Neural cell (in vitro differentiated cells): ENCODE results near the gene GOLGA2. TPM values are rescaled to one million over a fixed set of nuclear protein-coding genes. Genes with fewer than 3 reads are reported as not detected.

Experiments used
- H2AFZ ChIP-seq: fragments of 200-600, 300-800 bp; sonication (generic), shearing (Covaris generic); 2 replicates; pipeline ENCODE4 v1.6.0; 2014; ENCODE audit warnings: low read depth, mild to moderate bottlenecking, antibody characterized with exemption, low read length, moderate library complexity
- H3F3A ChIP-seq: fragments of 200-600 bp; shearing (Covaris generic); 2 replicates; pipeline ENCODE4 v1.6.1; 2016; ENCODE audit warnings: mild to moderate bottlenecking, moderate library complexity, mixed read lengths, antibody characterized with exemption, low read length; ENCODE audit not compliant: insufficient read depth, poor library complexity, severe bottlenecking
- H3K27ac ChIP-seq: fragments of 200-600, 300-800 bp; sonication (generic), shearing (Covaris generic); 2 replicates; pipeline ENCODE4 v1.5.1; 2014; ENCODE audit warnings: mild to moderate bottlenecking, low read length, moderate library complexity
- H3K27me3 ChIP-seq: fragments of 300-800, 200-600 bp; sonication (generic), shearing (Covaris generic); 2 replicates; pipeline ENCODE4 v1.6.0; 2014; ENCODE audit warnings: mild to moderate bottlenecking, low read depth, low read length, moderate library complexity; ENCODE audit not compliant: insufficient read depth
- H3K36me3 ChIP-seq: fragments of 300-800, 200-600 bp; sonication (generic), shearing (Covaris generic); 2 replicates; pipeline ENCODE4 v1.5.1; 2014; ENCODE audit warnings: mild to moderate bottlenecking, antibody characterized with exemption, low read length, moderate library complexity; ENCODE audit not compliant: insufficient read depth
- H3K4me2 ChIP-seq: fragments of 300-800, 200-600 bp; sonication (generic), shearing (Covaris generic); 2 replicates; pipeline ENCODE4 v1.6.0; 2014; ENCODE audit warnings: mild to moderate bottlenecking, low read length
- H3K4me3 ChIP-seq: fragments of 300-800, 200-600 bp; sonication (generic), shearing (Covaris generic); 2 replicates; pipeline ENCODE4 v1.5.1; 2014; ENCODE audit warnings: mild to moderate bottlenecking, low read length, moderate library complexity
- H3K79me2 ChIP-seq: fragments of 200-600 bp; shearing (Covaris generic); replicated peaks from 2 replicates; pipeline ENCODE4 v1.6.0; 2014; ENCODE audit warnings: mild to moderate bottlenecking, low read length, moderate library complexity; ENCODE audit not compliant: insufficient read depth
- H3K9ac ChIP-seq: fragments of 300-800, 200-600 bp; sonication (generic), shearing (Covaris generic); 2 replicates; pipeline ENCODE4 v1.6.1; 2016; ENCODE audit warnings: mild to moderate bottlenecking, low read length, mixed read lengths
- H3K9me2 ChIP-seq: fragments of 200-600 bp; shearing (Covaris generic); 2 replicates; pipeline ENCODE4 v1.6.1; 2016; ENCODE audit warnings: mild to moderate bottlenecking, low read length, mixed read lengths; ENCODE audit not compliant: insufficient read depth
- H3K9me3 ChIP-seq: fragments of 200-600, 300-800 bp; sonication (generic), shearing (Covaris generic); 2 replicates; pipeline ENCODE4 v1.6.1; 2016; ENCODE audit warnings: mild to moderate bottlenecking, mixed run types, low read length, moderate library complexity, mixed read lengths
- H4K20me1 ChIP-seq: fragments of 200-600 bp; shearing (Covaris generic); 2 replicates; pipeline ENCODE4 v1.6.1; 2016; ENCODE audit warnings: mild to moderate bottlenecking, mixed run types; ENCODE audit not compliant: insufficient read depth
- EP300 ChIP-seq: fragments of 450-650 bp; conservative IDR thresholded peaks from 2 replicates; pipeline ENCODE4 v1.6.1; 2014; ENCODE audit warnings: antibody characterized with exemption, mild to moderate bottlenecking, moderate library complexity; ENCODE audit not compliant: poor library complexity, severe bottlenecking
- EZH2 ChIP-seq: fragments of 200-600, 300-800 bp; shearing (Covaris generic), sonication (generic); IDR thresholded peaks from 2 replicates; pipeline ENCODE4 v1.6.1; 2014; ENCODE audit warnings: antibody characterized with exemption, low read length, borderline replicate concordance, mild to moderate bottlenecking; ENCODE audit not compliant: insufficient read depth, poor library complexity, severe bottlenecking
- MXI1 ChIP-seq: fragments of 450-650 bp; conservative IDR thresholded peaks from 2 replicates; pipeline ENCODE4 v1.6.1; 2014; ENCODE audit warnings: antibody characterized with exemption, mild to moderate bottlenecking; ENCODE audit not compliant: poor library complexity, severe bottlenecking
- POLR2AphosphoS5 ChIP-seq: IDR thresholded peaks from 2 replicates; pipeline ENCODE4 v1.6.1; 2012
- RAD21 ChIP-seq: fragments of 450-650 bp; conservative IDR thresholded peaks from 2 replicates; pipeline ENCODE4 v1.6.1; 2014; ENCODE audit warnings: antibody characterized with exemption, mild to moderate bottlenecking, moderate library complexity
- SMC3 ChIP-seq: fragments of 450-650 bp; conservative IDR thresholded peaks from 2 replicates; pipeline ENCODE4 v1.6.1; 2014; ENCODE audit warnings: antibody characterized with exemption, mild to moderate bottlenecking, moderate library complexity; ENCODE audit not compliant: poor library complexity
- TAF1 ChIP-seq: IDR thresholded peaks from 2 replicates; pipeline ENCODE4 v1.6.1; 2012; ENCODE audit warnings: low read depth
- polyA plus RNA-seq: library from polyadenylated mRNA; depleted of rRNA; stranded (reverse); fragments of >200 nt; gene quantifications from 2 replicates; pipeline ENCODE4 v1.2.3, GENCODE V29; 2014
- TF ChIP-seq, protein P1 (sequence below): IDR thresholded peaks from 2 replicates; pipeline ENCODE4 v1.6.1; 2012; ENCODE audit warnings: borderline replicate concordance
- TF ChIP-seq, protein P2 (sequence below): fragments of 450-650 bp; IDR thresholded peaks from 2 replicates; pipeline ENCODE4 v1.5.1; 2014; ENCODE audit warnings: antibody characterized with exemption, mild to moderate bottlenecking, moderate library complexity; ENCODE audit not compliant: poor library complexity, severe bottlenecking

The GOLGA2 gene
- polyA plus RNA-seq, 1 donor from 2014 or later: 46.3 TPM

DNA sequence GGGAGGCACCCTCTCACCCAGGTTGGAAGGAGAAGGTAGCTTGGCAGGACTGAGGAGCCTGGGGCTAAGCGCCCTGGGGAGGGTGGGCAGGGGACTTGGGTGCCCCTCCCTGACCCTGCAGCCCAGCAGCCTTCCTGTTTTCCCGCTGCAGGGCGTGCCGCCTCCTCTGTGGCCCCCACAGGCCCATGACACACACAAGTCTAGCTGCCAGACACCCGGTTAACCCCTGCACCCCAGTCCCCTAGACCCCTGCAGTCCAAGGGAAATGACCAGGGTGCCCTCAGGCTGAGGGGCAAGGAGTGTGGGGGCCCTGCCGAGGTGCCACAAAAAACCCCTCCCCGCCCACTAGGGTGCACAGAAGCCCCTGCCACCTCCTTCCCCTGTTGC lies 33.0 kb downstream of the GOLGA2 start:
- Histone ChIP-seq H3K36me3 (peaks cover 6% of the 10 kb centered on the region), H3K9me2 (no peaks in the 10 kb centered on the region), H3K79me2 (no peaks in the 10 kb centered on the region), H4K20me1 (no peaks in the 10 kb centered on the region), H3K27me3 (no peaks in the 10 kb centered on the region), H3K4me3 (no peak overlapping the region), H3K4me2 (no peak overlapping the region), H3F3A (no peaks in the 10 kb centered on the region), H3K27ac (no peak overlapping the region), H3K9ac (no peak overlapping the region), H2AFZ (no peak overlapping the region), H3K9me3 (no peaks in the 10 kb centered on the region)
- TF ChIP-seq EP300 (no peak), POLR2AphosphoS5 (no peak), SMC3 (no peak), MXI1 (no peak), RAD21 (no peak), EZH2 (no peak), TAF1 (no peak)
- TF ChIP-seq, protein P1, sequence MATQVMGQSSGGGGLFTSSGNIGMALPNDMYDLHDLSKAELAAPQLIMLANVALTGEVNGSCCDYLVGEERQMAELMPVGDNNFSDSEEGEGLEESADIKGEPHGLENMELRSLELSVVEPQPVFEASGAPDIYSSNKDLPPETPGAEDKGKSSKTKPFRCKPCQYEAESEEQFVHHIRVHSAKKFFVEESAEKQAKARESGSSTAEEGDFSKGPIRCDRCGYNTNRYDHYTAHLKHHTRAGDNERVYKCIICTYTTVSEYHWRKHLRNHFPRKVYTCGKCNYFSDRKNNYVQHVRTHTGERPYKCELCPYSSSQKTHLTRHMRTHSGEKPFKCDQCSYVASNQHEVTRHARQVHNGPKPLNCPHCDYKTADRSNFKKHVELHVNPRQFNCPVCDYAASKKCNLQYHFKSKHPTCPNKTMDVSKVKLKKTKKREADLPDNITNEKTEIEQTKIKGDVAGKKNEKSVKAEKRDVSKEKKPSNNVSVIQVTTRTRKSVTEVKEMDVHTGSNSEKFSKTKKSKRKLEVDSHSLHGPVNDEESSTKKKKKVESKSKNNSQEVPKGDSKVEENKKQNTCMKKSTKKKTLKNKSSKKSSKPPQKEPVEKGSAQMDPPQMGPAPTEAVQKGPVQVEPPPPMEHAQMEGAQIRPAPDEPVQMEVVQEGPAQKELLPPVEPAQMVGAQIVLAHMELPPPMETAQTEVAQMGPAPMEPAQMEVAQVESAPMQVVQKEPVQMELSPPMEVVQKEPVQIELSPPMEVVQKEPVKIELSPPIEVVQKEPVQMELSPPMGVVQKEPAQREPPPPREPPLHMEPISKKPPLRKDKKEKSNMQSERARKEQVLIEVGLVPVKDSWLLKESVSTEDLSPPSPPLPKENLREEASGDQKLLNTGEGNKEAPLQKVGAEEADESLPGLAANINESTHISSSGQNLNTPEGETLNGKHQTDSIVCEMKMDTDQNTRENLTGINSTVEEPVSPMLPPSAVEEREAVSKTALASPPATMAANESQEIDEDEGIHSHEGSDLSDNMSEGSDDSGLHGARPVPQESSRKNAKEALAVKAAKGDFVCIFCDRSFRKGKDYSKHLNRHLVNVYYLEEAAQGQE: no peak
- TF ChIP-seq, protein P2, sequence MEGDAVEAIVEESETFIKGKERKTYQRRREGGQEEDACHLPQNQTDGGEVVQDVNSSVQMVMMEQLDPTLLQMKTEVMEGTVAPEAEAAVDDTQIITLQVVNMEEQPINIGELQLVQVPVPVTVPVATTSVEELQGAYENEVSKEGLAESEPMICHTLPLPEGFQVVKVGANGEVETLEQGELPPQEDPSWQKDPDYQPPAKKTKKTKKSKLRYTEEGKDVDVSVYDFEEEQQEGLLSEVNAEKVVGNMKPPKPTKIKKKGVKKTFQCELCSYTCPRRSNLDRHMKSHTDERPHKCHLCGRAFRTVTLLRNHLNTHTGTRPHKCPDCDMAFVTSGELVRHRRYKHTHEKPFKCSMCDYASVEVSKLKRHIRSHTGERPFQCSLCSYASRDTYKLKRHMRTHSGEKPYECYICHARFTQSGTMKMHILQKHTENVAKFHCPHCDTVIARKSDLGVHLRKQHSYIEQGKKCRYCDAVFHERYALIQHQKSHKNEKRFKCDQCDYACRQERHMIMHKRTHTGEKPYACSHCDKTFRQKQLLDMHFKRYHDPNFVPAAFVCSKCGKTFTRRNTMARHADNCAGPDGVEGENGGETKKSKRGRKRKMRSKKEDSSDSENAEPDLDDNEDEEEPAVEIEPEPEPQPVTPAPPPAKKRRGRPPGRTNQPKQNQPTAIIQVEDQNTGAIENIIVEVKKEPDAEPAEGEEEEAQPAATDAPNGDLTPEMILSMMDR: no peak

DNA sequence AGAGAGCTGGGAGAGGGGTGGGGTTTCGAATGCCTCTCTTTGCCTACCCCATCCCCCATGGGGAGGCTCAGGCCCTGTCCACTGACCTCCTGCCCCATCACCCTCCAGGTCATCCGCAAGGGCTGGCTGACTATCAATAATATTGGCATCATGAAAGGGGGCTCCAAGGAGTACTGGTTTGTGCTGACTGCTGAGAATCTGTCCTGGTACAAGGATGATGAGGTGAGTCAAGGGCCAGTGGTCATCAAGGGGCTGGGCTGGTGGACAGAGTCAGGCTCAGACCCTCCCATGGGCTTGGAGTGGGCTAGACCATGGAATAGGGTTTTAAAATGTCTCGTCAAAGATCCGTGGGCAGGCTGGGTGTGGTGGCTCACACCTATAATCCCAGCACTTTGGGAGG lies 33.7 kb downstream of the GOLGA2 start:
- no peaks in the 10 kb centered on the region for H3K79me2 ChIP-seq
- H3K9me2 ChIP-seq: no peaks in the 10 kb centered on the region
- H3F3A ChIP-seq: no peaks in the 10 kb centered on the region
- H3K27me3 ChIP-seq: no peaks in the 10 kb centered on the region
- TF ChIP-seq SMC3: no peak
- TF ChIP-seq, protein P1: no peak
- TF ChIP-seq TAF1: no peak
- no peak for TF ChIP-seq MXI1
- TF ChIP-seq, protein P2: no peak
- no peak for TF ChIP-seq EZH2
- TF ChIP-seq EP300: no peak
- peaks cover 6% of the 10 kb centered on the region for H3K36me3 ChIP-seq
- no peaks in the 10 kb centered on the region for H4K20me1 ChIP-seq
- H3K4me2 ChIP-seq: no peak overlapping the region
- no peak overlapping the region for H3K27ac ChIP-seq
- H2AFZ ChIP-seq: no peak overlapping the region
- H3K4me3 ChIP-seq: no peak overlapping the region
- H3K9ac ChIP-seq: no peak overlapping the region
- no peaks in the 10 kb centered on the region for H3K9me3 ChIP-seq
